NCI-H226 (cell line): ENCODE measurements around the gene COMMD3.
"Not testable (repeated sequence)": the region's sequence is repeated elsewhere in the genome, so short reads cannot be mapped to it uniquely, and the experiment has no call there.

Experiments
- DNase-seq: peaks from one replicate; pipeline ENCODE4 v3.0.0-alpha.2; 2015

Gene COMMD3

GRCh38 chr10:22316286-22317075 is at the start of gene COMMD3:
COMMD3 (plus strand) TSS chr10:22316388; CDS start chr10:22316418, 30 bp downstream.
- peak; percentile 88 for DNase-seq

GRCh38 chr10:22268503-22268902 is 47.7 kb upstream of the COMMD3 start:
- no peak for DNase-seq

- DNase-seq: no peak
These were observed 44.4 kb upstream of the COMMD3 start for GRCh38 chr10:22271786-22272185.

- no peak for DNase-seq
These were observed 37.8 kb upstream of the COMMD3 start for GRCh38 chr10:22278441-22278782.

- no peak for DNase-seq
These were observed 36.1 kb upstream of the COMMD3 start for GRCh38 chr10:22280078-22280477.

- no peak for DNase-seq
These were observed 31.1 kb upstream of the COMMD3 start for GRCh38 chr10:22285130-22285529.

- DNase-seq: no peak
These were observed 22.3 kb upstream of the COMMD3 start for GRCh38 chr10:22293747-22294404.

GRCh38 chr10:22294694-22295093 is 21.5 kb upstream of the COMMD3 start:
- DNase-seq: no peak

- DNase-seq: no peak
These were observed 15.0 kb upstream of the COMMD3 start for GRCh38 chr10:22301193-22301592.

- DNase-seq: no peak
These were observed 12.7 kb upstream of the COMMD3 start for GRCh38 chr10:22303461-22303860.

GRCh38 chr10:22305721-22306120 is 10.5 kb upstream of the COMMD3 start:
- no peak for DNase-seq

GRCh38 chr10:22308390-22308789 is 7.8 kb upstream of the COMMD3 start:
- DNase-seq: no peak

- no peak for DNase-seq
These were observed 6.8 kb upstream of the COMMD3 start for GRCh38 chr10:22309180-22310000.

GRCh38 chr10:22310012-22310411 is 6.2 kb upstream of the COMMD3 start:
- not testable (repeated sequence) for DNase-seq

- DNase-seq: no peak
These were observed 5.3 kb upstream of the COMMD3 start for GRCh38 chr10:22310928-22311327.

- DNase-seq: no peak
These were observed 1.3 kb upstream of the COMMD3 start for GRCh38 chr10:22314852-22315251.

GRCh38 chr10:22315455-22316285 is 518 bp upstream of the COMMD3 start:
- DNase-seq: no peak

- no peak for DNase-seq
These were observed 835 bp downstream of the COMMD3 start for GRCh38 chr10:22317076-22317370.

GRCh38 chr10:22317771-22318565 is 1.8 kb downstream of the COMMD3 start:
- DNase-seq: no peak

GRCh38 chr10:22318772-22319171 is 2.6 kb downstream of the COMMD3 start:
- DNase-seq: no peak

- no peak for DNase-seq
These were observed 3.4 kb downstream of the COMMD3 start for GRCh38 chr10:22319547-22319979.

- no peak for DNase-seq
These were observed 3.9 kb downstream of the COMMD3 start for GRCh38 chr10:22319980-22320558.
